GM23248 (cell line): ENCODE measurements around the gene ACSF2. TPM values are rescaled to one million over a fixed set of nuclear protein-coding genes. Genes with fewer than 3 reads are reported as not detected.

ENCODE experiments used
- DNase-seq: peaks from one replicate; pipeline ENCODE4 v3.0.0-alpha.2; 2015
- H2AFZ ChIP-seq: fragments of 200-600 bp; sonication (generic); 2 replicates; pipeline ENCODE4 v1.6.1; 2016; ENCODE audit warnings: antibody characterized with exemption
- H3F3A ChIP-seq: fragments of 200-600 bp; sonication (generic); 2 replicates; pipeline ENCODE4 v1.6.1; 2016; ENCODE audit warnings: mild to moderate bottlenecking, antibody characterized with exemption, mixed run types; ENCODE audit not compliant: insufficient read depth
- H3K27ac ChIP-seq: fragments of 200-600 bp; sonication (generic); 2 replicates; pipeline ENCODE4 v1.5.1; 2016; ENCODE audit warnings: mild to moderate bottlenecking
- H3K27me3 ChIP-seq: fragments of 200-600 bp; sonication (generic); replicated peaks from 2 replicates; pipeline ENCODE4 v1.6.1; 2016; ENCODE audit warnings: mild to moderate bottlenecking; ENCODE audit not compliant: insufficient read depth
- H3K36me3 ChIP-seq: fragments of 200-600 bp; sonication (generic); 2 replicates; pipeline ENCODE4 v1.6.1; 2016; ENCODE audit warnings: low read depth, mild to moderate bottlenecking
- H3K4me1 ChIP-seq: fragments of 200-600 bp; sonication (generic); 2 replicates; pipeline ENCODE4 v1.6.1; 2016; ENCODE audit warnings: mild to moderate bottlenecking; ENCODE audit not compliant: insufficient read depth
- H3K4me2 ChIP-seq: fragments of 200-600 bp; sonication (generic); one replicate; pipeline ENCODE4 v1.6.1; 2016; ENCODE audit warnings: mild to moderate bottlenecking; ENCODE audit not compliant: unreplicated experiment
- H3K4me3 ChIP-seq: fragments of 200-600 bp; sonication (generic); 2 replicates; pipeline ENCODE4 v1.5.1; 2016; ENCODE audit warnings: mild to moderate bottlenecking
- H3K79me2 ChIP-seq: fragments of 200-600 bp; sonication (generic); 2 replicates; pipeline ENCODE4 v1.6.1; 2016; ENCODE audit warnings: mild to moderate bottlenecking; ENCODE audit not compliant: insufficient read depth
- H3K9ac ChIP-seq: fragments of 200-600 bp; sonication (generic); 2 replicates; pipeline ENCODE4 v1.6.1; 2016; ENCODE audit warnings: mild to moderate bottlenecking
- H3K9me2 ChIP-seq: fragments of 200-600 bp; sonication (generic); 2 replicates; pipeline ENCODE4 v1.6.1; 2016; ENCODE audit warnings: mixed run types, mild to moderate bottlenecking, moderate library complexity; ENCODE audit not compliant: insufficient read depth
- H3K9me3 ChIP-seq: fragments of 200-600 bp; sonication (generic); one replicate; pipeline ENCODE4 v1.6.1; 2017; ENCODE audit warnings: low read depth
- H4K20me1 ChIP-seq: fragments of 200-600 bp; sonication (generic); 2 replicates; pipeline ENCODE4 v1.6.0; 2016; ENCODE audit not compliant: insufficient read depth
- EZH2 ChIP-seq: fragments of 200-600 bp; sonication (generic); IDR thresholded peaks from 2 replicates; pipeline ENCODE4 v1.6.1; 2018; ENCODE audit warnings: antibody characterized with exemption, mild to moderate bottlenecking; ENCODE audit not compliant: insufficient read depth, poor library complexity, severe bottlenecking
- EZH2phosphoT487 ChIP-seq: fragments of 200-600 bp; sonication (generic); IDR thresholded peaks from 2 replicates; pipeline ENCODE4 v1.6.1; 2018; ENCODE audit warnings: antibody characterized with exemption, moderate library complexity, mild to moderate bottlenecking, low read depth; ENCODE audit not compliant: insufficient read depth
- WGBS, 2 experiments: methylation state at CpG; one replicate each; pipeline ENCODE4 v1.1.6; 2015 to 2017; ENCODE audit warnings: low lambda C conversion rate in 2 of 2, low coverage in 1 of 2; ENCODE audit errors: missing lambda C conversion rate in 2 of 2; 5-methylcytosine and 5-hydroxymethylcytosine counted together
- in situ Hi-C: fragments of 300-500 bp; cut with MboI; formaldehyde crosslinking; loops from 2 replicates; pipeline ENCODE4 v1.15.0; 2020
- polyA plus RNA-seq: library from polyadenylated mRNA; unstranded; fragments of >200 nt; fragmentation: Nextera tagmentation; extraction: Ambion mirVana; gene quantifications from 2 replicates; pipeline ENCODE4 v1.2.1, GENCODE V29; 2016
- total RNA-seq: library from RNA; depleted of rRNA; stranded (reverse); fragments of >200 nt; shearing (Covaris generic); gene quantifications from 2 replicates; pipeline ENCODE4 v1.2.3, GENCODE V29; 2014

The ACSF2 gene
- total and polyA plus RNA-seq, 2 experiments from 2014 or later: 3.7 to 8.6 TPM

- Histone ChIP-seq H3K4me1 (no peaks in the 10 kb centered on the region), H3K27ac (no peak overlapping the region), H3K9me2 (no peaks in the 10 kb centered on the region), H3K79me2 (no peaks in the 10 kb centered on the region), H3K4me2 (no peak overlapping the region), H3K9me3 (no peaks in the 10 kb centered on the region), H3F3A (no peaks in the 10 kb centered on the region), H3K36me3 (no peaks in the 10 kb centered on the region), H4K20me1 (no peaks in the 10 kb centered on the region), H3K27me3 (peaks cover 13% of the 10 kb centered on the region), H3K4me3 (no peak overlapping the region), H2AFZ (no peak overlapping the region), H3K9ac (no peak overlapping the region)
- DNase-seq: no peak
- TF ChIP-seq EZH2phosphoT487 (no peak), EZH2 (no peak)
- in situ Hi-C loops: no loop called here
- WGBS, 2 experiments: 83 to 86% methylated on average over 4 of the region's 4 CpGs
Observed at GRCh38 chr17:50464736-50465135, 38.7 kb downstream of the ACSF2 start.

- no peak overlapping the region for H3K9ac ChIP-seq
- H3K36me3 ChIP-seq: no peaks in the 10 kb centered on the region
- H4K20me1 ChIP-seq: no peaks in the 10 kb centered on the region
- no peak overlapping the region for H3K27ac ChIP-seq
- H3K9me3 ChIP-seq: no peaks in the 10 kb centered on the region
- TF ChIP-seq EZH2 (no peak), EZH2phosphoT487 (no peak)
- no peak overlapping the region for H3K4me3 ChIP-seq
- WGBS, 2 experiments: 88 to 97% methylated on average over 6 of the region's 6 CpGs
- peaks cover 13% of the 10 kb centered on the region for H3K27me3 ChIP-seq
- no peak for DNase-seq
- H2AFZ ChIP-seq: no peak overlapping the region
- H3F3A ChIP-seq: no peaks in the 10 kb centered on the region
- no peaks in the 10 kb centered on the region for H3K79me2 ChIP-seq
- no peaks in the 10 kb centered on the region for H3K9me2 ChIP-seq
- no peak overlapping the region for H3K4me2 ChIP-seq
- in situ Hi-C loops: no loop called here
- H3K4me1 ChIP-seq: no peaks in the 10 kb centered on the region
Observed at GRCh38 chr17:50465171-50465570, 39.2 kb downstream of the ACSF2 start.

GRCh38 chr17:50465635-50466034 lies 39.6 kb downstream of the ACSF2 start:
- Histone ChIP-seq H3K9ac (no peak overlapping the region), H3K79me2 (no peaks in the 10 kb centered on the region), H3K9me3 (no peaks in the 10 kb centered on the region), H3K27ac (no peak overlapping the region), H3F3A (no peaks in the 10 kb centered on the region), H3K36me3 (no peaks in the 10 kb centered on the region), H3K9me2 (no peaks in the 10 kb centered on the region), H3K4me2 (no peak overlapping the region), H3K4me1 (no peaks in the 10 kb centered on the region), H2AFZ (no peak overlapping the region), H4K20me1 (no peaks in the 10 kb centered on the region), H3K27me3 (peaks cover 13% of the 10 kb centered on the region), H3K4me3 (no peak overlapping the region)
- TF ChIP-seq EZH2phosphoT487 (no peak), EZH2 (no peak)
- 90 to 93% methylated on average over 9 of the region's 9 CpGs for WGBS, 2 experiments
- in situ Hi-C loops: no loop called here
- no peak for DNase-seq

GRCh38 chr17:50466371-50467113 lies 40.5 kb downstream of the ACSF2 start:
- in situ Hi-C loops: no loop called here
- no peak overlapping the region for H3K9ac ChIP-seq
- no peaks in the 10 kb centered on the region for H3K36me3 ChIP-seq
- no peaks in the 10 kb centered on the region for H3K9me3 ChIP-seq
- no peaks in the 10 kb centered on the region for H3K79me2 ChIP-seq
- no peaks in the 10 kb centered on the region for H3F3A ChIP-seq
- H3K27ac ChIP-seq: no peak overlapping the region
- no peak for TF ChIP-seq EZH2phosphoT487
- no peak for TF ChIP-seq EZH2
- no peak for DNase-seq
- H3K4me1 ChIP-seq: no peaks in the 10 kb centered on the region
- no peak overlapping the region for H2AFZ ChIP-seq
- no peak overlapping the region for H3K4me3 ChIP-seq
- WGBS, 2 experiments: 75 to 84% methylated on average over 9 of the region's 9 CpGs
- H3K9me2 ChIP-seq: no peaks in the 10 kb centered on the region
- H4K20me1 ChIP-seq: no peaks in the 10 kb centered on the region
- H3K27me3 ChIP-seq: peaks cover 13% of the 10 kb centered on the region
- H3K4me2 ChIP-seq: no peak overlapping the region
